Transverse colon (tissue), 4 donors: Measurements from ENCODE around the gene FCHO2. TPM values are rescaled to one million over a fixed set of nuclear protein-coding genes. Genes with fewer than 3 reads are reported as not detected.

Experiments used
- DNase-seq: peaks from one replicate; pipeline ENCODE4 v3.0.0-alpha.2; 2019
- H3K27ac ChIP-seq, 4 donors: fragments of 200-600 bp; sonication (generic); 2 replicates each; pipeline ENCODE4 v1.5.1; 2016 to 2018; ENCODE audit warnings: inconsistent platforms in 4 of 4
- H3K27me3 ChIP-seq: fragments of 200-600 bp; sonication (generic); 2 replicates; pipeline ENCODE4 v1.5.1; 2017; ENCODE audit warnings: inconsistent platforms
- H3K36me3 ChIP-seq, 4 donors: fragments of 200-600 bp; sonication (generic); 2 replicates each; pipeline ENCODE4 v1.5.1; 2017 to 2019; ENCODE audit warnings: inconsistent platforms in 4 of 4
- H3K4me1 ChIP-seq, 4 donors: fragments of 200-600 bp; sonication (generic); 2 replicates each; pipeline ENCODE4 v1.5.1; 2017 to 2020; ENCODE audit warnings: inconsistent platforms in 4 of 4
- H3K4me3 ChIP-seq, 4 donors: fragments of 200-600 bp; sonication (generic); 1 replicate in 1 of 4; 2 replicates in 3 of 4; pipeline versions ENCODE4 v1.5.1 to v1.6.1; 2017 to 2019; ENCODE audit warnings: inconsistent platforms in 4 of 4
- H3K9me3 ChIP-seq, 2 donors: fragments of 200-600 bp; sonication (generic); 2 replicates each; pipeline ENCODE4 v1.5.1; 2017 to 2019; ENCODE audit warnings: inconsistent platforms in 2 of 2
- CTCF ChIP-seq, 5 experiments: fragments of 200-600 bp in 3 of 5; fragments of 450-650 bp in 2 of 5; sonication (generic) in 3 of 5; IDR thresholded peaks; 1 replicate in 2 of 5; 2 replicates in 3 of 5; pipeline ENCODE4 v1.5.1; 2016 to 2017; ENCODE audit warnings: antibody characterized with exemption in 5 of 5, inconsistent platforms in 3 of 5, mild to moderate bottlenecking in 2 of 5, moderate library complexity in 1 of 5
- EP300 ChIP-seq: sonication (generic); formaldehyde crosslinking; IDR thresholded peaks from one replicate; pipeline ENCODE4 v1.6.1; 2017; ENCODE audit warnings: antibody characterized with exemption, low read depth
- POLR2A ChIP-seq: fragments of 450-650 bp; IDR thresholded peaks from one replicate; pipeline ENCODE4 v1.6.1; 2016; ENCODE audit warnings: antibody characterized with exemption, mild to moderate bottlenecking, moderate library complexity
- POLR2AphosphoS5 ChIP-seq, 3 donors: sonication (generic); formaldehyde crosslinking; IDR thresholded peaks; one replicate each; pipeline ENCODE4 v1.6.1; 2016; ENCODE audit warnings: antibody characterized with exemption in 3 of 3
- WGBS, 2 donors: methylation state at CpG; one replicate each; pipeline ENCODE4 v1.1.5; 2018; ENCODE audit warnings: low coverage in 1 of 2; 5-methylcytosine and 5-hydroxymethylcytosine counted together
- in situ Hi-C, 4 donors: fragments of 200-750 bp; cut with MboI; loops; one replicate each; pipeline versions ENCODE4 v1.15.0 to v1.15.1; 2017; ENCODE audit warnings: low sequenced_read_pairs in 3 of 4, low pct_ligation_motif_present in 1 of 4, low pct_unique_long_range_greater_than_20kb in 1 of 4
- intact Hi-C: fragments of 100-400 bp; cut with DNase I; formaldehyde crosslinking; loops from one replicate; pipeline ENCODE4 v1.15.1; 2023; ENCODE audit warnings: low total_unique reads
- total RNA-seq, 4 donors: library from RNA; depleted of rRNA; stranded (reverse); fragments of >200 nt; gene quantifications; one replicate each; pipeline ENCODE4 v1.1.0, GENCODE V29; 2016

The FCHO2 gene
- total RNA-seq, 4 donors from 2014 or later = 25.8 to 45.4 (median 29.2) TPM

- DNase-seq = no peak
- H3K27ac ChIP-seq = peak overlapping the region; percentile 84 to 94 (median 89)
- peaks cover 18% of the 10 kb centered on the region for H3K27me3 ChIP-seq
These were observed 165.2 kb downstream of the FCHO2 start for GRCh38 chr5:73121119-73121463.

GRCh38 chr5:73122875-73123810, 167.3 kb downstream of the FCHO2 start:
- H3K27me3 ChIP-seq = peaks cover 18% of the 10 kb centered on the region
- peak overlapping the region in 1 of 4 donors; percentile 63 for H3K4me3 ChIP-seq
- H3K9me3 ChIP-seq = no peaks in the 10 kb centered on the region
- TF ChIP-seq POLR2AphosphoS5 (IDR thresholded peaks at IDR 0.05) (no peak), EP300 (no peak), CTCF (IDR thresholded peaks at IDR 0.05) (no peak), POLR2A (no peak)
- in situ Hi-C loops = no loop called here
- DNase-seq = no peak
- no peaks in the 10 kb centered on the region for H3K36me3 ChIP-seq
- WGBS, 2 donors = 33 to 81% methylated on average over 1 to 19 of the region's 19 CpGs
- intact Hi-C loops = no loop called here
- H3K27ac ChIP-seq = peak overlapping the region in 3 of 4 donors; percentile 35 to 94 (median 86)
- peaks cover 0 to 52% (median 36%) of the 10 kb centered on the region in 4 donors for H3K4me1 ChIP-seq

More at GRCh38 chr5:73121119-73121463, 165.2 kb downstream of the FCHO2 start:
- H3K4me1 ChIP-seq = peaks cover 0 to 61% (median 39%) of the 10 kb centered on the region in 4 donors
- H3K4me3 ChIP-seq = peak overlapping the region; percentile 39 to 63 (median 53)
- H3K9me3 ChIP-seq = no peaks in the 10 kb centered on the region
- in situ Hi-C loops = no loop called here
- H3K36me3 ChIP-seq = no peaks in the 10 kb centered on the region
- TF ChIP-seq POLR2A (no peak), POLR2AphosphoS5 (IDR thresholded peaks at IDR 0.05) (no peak), EP300 (no peak), CTCF (IDR thresholded peaks at IDR 0.05) (no peak)
- 21 to 54% methylated on average over 4 to 6 of the region's 6 CpGs for WGBS, 2 donors
- intact Hi-C loops = no loop called here

- Histone ChIP-seq H3K27me3 (peaks cover 10% of the 10 kb centered on the region), H3K4me3 (no peak overlapping the region), H3K9me3 (no peaks in the 10 kb centered on the region), H3K4me1 (peaks cover 0 to 40% (median 20%) of the 10 kb centered on the region in 4 donors), H3K36me3 (no peaks in the 10 kb centered on the region), H3K27ac (peak overlapping the region in 3 of 4 donors; percentile 0 to 19 (median 8))
- in situ Hi-C loops (no loop called here), intact Hi-C loops (no loop called here)
- DNase-seq = peak; percentile 59
- WGBS, 2 donors = 70% methylated on average over 4 of the region's 4 CpGs; no CpG with 5 or more reads in 1 of the 2 donors
- TF ChIP-seq CTCF (IDR thresholded peaks at IDR 0.05) = no peak
- TF ChIP-seq EP300 = no peak
- TF ChIP-seq POLR2A = no peak
- peak in 1 of 3 donors; percentile 39 for TF ChIP-seq POLR2AphosphoS5 (IDR thresholded peaks at IDR 0.05)
These were observed 169.4 kb downstream of the FCHO2 start for GRCh38 chr5:73125289-73125688.

- TF ChIP-seq POLR2A = no peak
- no peak for TF ChIP-seq CTCF (IDR thresholded peaks at IDR 0.05)
- no peak for TF ChIP-seq POLR2AphosphoS5 (IDR thresholded peaks at IDR 0.05)
- no peak for TF ChIP-seq EP300
- Histone ChIP-seq H3K27ac (no peak overlapping the region), H3K4me3 (no peak overlapping the region), H3K27me3 (peaks cover 4% of the 10 kb centered on the region), H3K36me3 (no peaks in the 10 kb centered on the region), H3K4me1 (peaks cover 0 to 40% (median 20%) of the 10 kb centered on the region in 4 donors), H3K9me3 (no peaks in the 10 kb centered on the region)
- no peak for DNase-seq
- WGBS, 2 donors = 85% methylated on average over 4 of the region's 4 CpGs; no CpG with 5 or more reads in 1 of the 2 donors
- in situ Hi-C loops = no loop called here
- intact Hi-C loops = no loop called here
These were observed 170.5 kb downstream of the FCHO2 start for GRCh38 chr5:73126381-73126780.
